ENCODE results near the gene SFXN2. TPM values are rescaled to one million over a fixed set of nuclear protein-coding genes. Genes with fewer than 3 reads are reported as not detected.

SFXN2 gene
- total RNA-seq, 1 donor from 2014 or later: 9.1 TPM

DNA sequence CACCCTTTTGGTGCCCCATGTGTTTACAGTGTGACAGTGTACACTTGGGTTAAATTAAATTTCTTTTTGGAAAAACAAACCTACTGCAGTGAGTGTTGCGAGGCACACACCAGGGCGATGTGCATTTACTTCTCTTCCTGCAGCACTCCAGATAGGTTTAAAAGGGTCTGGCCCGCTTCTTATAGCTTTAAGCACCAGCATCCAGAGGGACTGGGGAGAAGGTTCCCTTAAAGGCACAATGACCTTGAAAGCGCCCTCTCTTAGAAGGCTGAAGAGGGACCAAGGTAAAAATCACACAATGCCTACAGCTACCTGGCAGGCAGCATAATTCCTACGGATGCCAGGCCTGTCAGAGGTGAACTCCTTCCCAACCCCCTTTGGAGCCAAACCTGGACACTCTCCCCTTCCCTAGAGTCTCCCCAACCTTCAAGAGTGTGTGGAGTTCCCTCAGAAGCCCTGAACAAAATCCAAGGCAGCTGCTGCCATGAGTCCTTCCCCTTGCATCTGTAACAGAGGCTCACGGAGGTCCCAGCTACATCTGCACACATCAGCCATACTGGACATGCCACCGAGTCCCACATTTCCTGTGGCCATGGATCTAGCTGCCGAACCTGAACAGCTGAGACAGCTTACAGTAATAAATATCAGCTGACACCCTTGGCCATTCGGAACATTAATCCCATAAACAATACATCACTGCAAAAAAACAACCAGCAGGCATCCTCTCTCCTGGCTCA, 36.9 kb upstream of the SFXN2 start:
- peak overlapping the region; percentile 4 for H3K4me3 Mint-ChIP-seq (ENCODE audit: unreplicated experiment)
- Histone ChIP-seq H3K9ac (ENCODE audit: low read length) (peak overlapping the region; percentile 78), H3K36me3 (ENCODE audit: insufficient read depth, low read length) (no peaks in the 10 kb centered on the region), H2AFZ (ENCODE audit: low read depth, low read length) (no peak overlapping the region), H4K20me1 (ENCODE audit: insufficient read depth, low read length) (no peaks in the 10 kb centered on the region), H3K4me2 (ENCODE audit: low read length) (peak overlapping the region; percentile 83), H3K9me3 (ENCODE audit: insufficient read depth, low read depth, low read length) (no peaks in the 10 kb centered on the region), H3K79me2 (ENCODE audit: insufficient read depth, low read length) (no peaks in the 10 kb centered on the region), H3K4me1 (ENCODE audit: insufficient read depth, low read length) (peaks cover 38% of the 10 kb centered on the region), H3K27me3 (ENCODE audit: insufficient read depth, low read length) (no peaks in the 10 kb centered on the region), H3K27ac (ENCODE audit: low read depth, low read length) (no peak overlapping the region), H3K4me3 (ENCODE audit: insufficient read depth, low read depth, low read length) (no peak overlapping the region)
- peak overlapping the region; percentile 100 for H3K27ac Mint-ChIP-seq (ENCODE audit: unreplicated experiment)
- TF ChIP-seq EZH2 (IDR thresholded peaks at IDR 0.05; ENCODE audit: insufficient read depth, low read length): no peak
- TF ChIP-seq, protein P1, sequence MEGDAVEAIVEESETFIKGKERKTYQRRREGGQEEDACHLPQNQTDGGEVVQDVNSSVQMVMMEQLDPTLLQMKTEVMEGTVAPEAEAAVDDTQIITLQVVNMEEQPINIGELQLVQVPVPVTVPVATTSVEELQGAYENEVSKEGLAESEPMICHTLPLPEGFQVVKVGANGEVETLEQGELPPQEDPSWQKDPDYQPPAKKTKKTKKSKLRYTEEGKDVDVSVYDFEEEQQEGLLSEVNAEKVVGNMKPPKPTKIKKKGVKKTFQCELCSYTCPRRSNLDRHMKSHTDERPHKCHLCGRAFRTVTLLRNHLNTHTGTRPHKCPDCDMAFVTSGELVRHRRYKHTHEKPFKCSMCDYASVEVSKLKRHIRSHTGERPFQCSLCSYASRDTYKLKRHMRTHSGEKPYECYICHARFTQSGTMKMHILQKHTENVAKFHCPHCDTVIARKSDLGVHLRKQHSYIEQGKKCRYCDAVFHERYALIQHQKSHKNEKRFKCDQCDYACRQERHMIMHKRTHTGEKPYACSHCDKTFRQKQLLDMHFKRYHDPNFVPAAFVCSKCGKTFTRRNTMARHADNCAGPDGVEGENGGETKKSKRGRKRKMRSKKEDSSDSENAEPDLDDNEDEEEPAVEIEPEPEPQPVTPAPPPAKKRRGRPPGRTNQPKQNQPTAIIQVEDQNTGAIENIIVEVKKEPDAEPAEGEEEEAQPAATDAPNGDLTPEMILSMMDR (IDR thresholded peaks at IDR 0.05; ENCODE audit: insufficient read depth, low read depth, low read length): no peak
- DNase-seq (ENCODE audit: low read depth): no peak
- H3K27me3 Mint-ChIP-seq (ENCODE audit: low read depth, unreplicated experiment): no peaks in the 10 kb centered on the region
- H3K36me3 Mint-ChIP-seq (ENCODE audit: low read depth, unreplicated experiment): peaks cover 11% of the 10 kb centered on the region
- H3K9me3 Mint-ChIP-seq (ENCODE audit: unreplicated experiment): no peaks in the 10 kb centered on the region
- FAIRE-seq: no peak
- peaks cover 62% of the 10 kb centered on the region for H3K4me1 Mint-ChIP-seq (ENCODE audit: low read depth, unreplicated experiment)

DNA sequence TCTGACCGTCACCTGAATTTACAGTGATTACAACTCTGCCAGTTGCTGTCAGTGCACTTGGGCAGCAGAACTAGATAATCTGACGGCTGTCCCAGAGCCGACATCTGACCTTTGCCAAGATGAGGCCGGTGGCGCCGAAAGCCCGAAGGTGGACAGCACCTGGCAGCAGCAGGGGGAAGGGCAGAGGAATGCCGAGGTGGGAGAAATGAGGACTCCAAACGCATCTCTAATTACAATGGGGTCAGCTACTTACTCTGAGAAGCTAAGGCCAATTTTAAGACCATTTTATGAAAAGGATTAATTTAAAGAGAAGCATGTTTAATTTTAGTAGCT, 36.4 kb upstream of the SFXN2 start:
- DNase-seq (ENCODE audit: low read depth): no peak
- H3K27ac Mint-ChIP-seq (ENCODE audit: unreplicated experiment): peak overlapping the region; percentile 100
- Histone ChIP-seq H3K27me3 (ENCODE audit: insufficient read depth, low read length) (no peaks in the 10 kb centered on the region), H3K9ac (ENCODE audit: low read length) (no peak overlapping the region), H3K36me3 (ENCODE audit: insufficient read depth, low read length) (no peaks in the 10 kb centered on the region), H3K79me2 (ENCODE audit: insufficient read depth, low read length) (no peaks in the 10 kb centered on the region), H3K27ac (ENCODE audit: low read depth, low read length) (no peak overlapping the region), H3K4me2 (ENCODE audit: low read length) (no peak overlapping the region), H2AFZ (ENCODE audit: low read depth, low read length) (no peak overlapping the region), H3K4me3 (ENCODE audit: insufficient read depth, low read depth, low read length) (no peak overlapping the region), H3K4me1 (ENCODE audit: insufficient read depth, low read length) (peaks cover 38% of the 10 kb centered on the region), H4K20me1 (ENCODE audit: insufficient read depth, low read length) (no peaks in the 10 kb centered on the region), H3K9me3 (ENCODE audit: insufficient read depth, low read depth, low read length) (no peaks in the 10 kb centered on the region)
- peaks cover 13% of the 10 kb centered on the region for H3K36me3 Mint-ChIP-seq (ENCODE audit: low read depth, unreplicated experiment)
- no peak for FAIRE-seq
- no peaks in the 10 kb centered on the region for H3K9me3 Mint-ChIP-seq (ENCODE audit: unreplicated experiment)
- H3K4me3 Mint-ChIP-seq (ENCODE audit: unreplicated experiment): no peak overlapping the region
- peaks cover 61% of the 10 kb centered on the region for H3K4me1 Mint-ChIP-seq (ENCODE audit: low read depth, unreplicated experiment)
- TF ChIP-seq EZH2 (IDR thresholded peaks at IDR 0.05; ENCODE audit: insufficient read depth, low read length): no peak
- TF ChIP-seq, protein P1 (IDR thresholded peaks at IDR 0.05; ENCODE audit: insufficient read depth, low read depth, low read length): no peak
- no peaks in the 10 kb centered on the region for H3K27me3 Mint-ChIP-seq (ENCODE audit: low read depth, unreplicated experiment)

DNA sequence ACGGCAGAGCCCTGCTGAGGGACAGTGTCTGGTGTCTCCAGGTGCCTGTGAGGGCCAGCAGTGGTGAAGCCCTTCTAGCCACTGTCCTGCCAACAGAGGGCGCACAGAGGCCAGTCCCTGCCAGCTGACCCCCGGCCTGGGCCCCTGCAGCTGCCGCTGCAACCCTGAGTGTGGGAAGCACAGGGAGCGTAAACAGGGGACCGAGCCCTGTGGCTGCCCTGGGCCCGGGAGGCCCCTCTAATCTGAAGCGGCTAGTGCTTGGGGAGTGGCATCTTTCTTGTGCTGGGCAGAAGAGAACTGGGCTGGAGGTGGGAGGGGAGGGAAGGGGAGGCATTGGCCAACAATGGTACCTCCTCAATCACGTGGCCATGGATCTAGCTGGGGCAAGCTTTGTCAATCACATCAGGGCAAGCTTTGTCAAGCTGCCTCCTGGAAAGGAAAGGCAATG, 35.6 kb upstream of the SFXN2 start:
- no peaks in the 10 kb centered on the region for H3K9me3 Mint-ChIP-seq (ENCODE audit: unreplicated experiment)
- no peaks in the 10 kb centered on the region for H3K27me3 Mint-ChIP-seq (ENCODE audit: low read depth, unreplicated experiment)
- H3K4me3 Mint-ChIP-seq (ENCODE audit: unreplicated experiment): peak overlapping the region; percentile 40
- no peaks in the 10 kb centered on the region for H3K27me3 ChIP-seq (ENCODE audit: insufficient read depth, low read length)
- no peak overlapping the region for H3K9ac ChIP-seq (ENCODE audit: low read length)
- no peaks in the 10 kb centered on the region for H4K20me1 ChIP-seq (ENCODE audit: insufficient read depth, low read length)
- H3K9me3 ChIP-seq (ENCODE audit: insufficient read depth, low read depth, low read length): no peaks in the 10 kb centered on the region
- no peaks in the 10 kb centered on the region for H3K36me3 ChIP-seq (ENCODE audit: insufficient read depth, low read length)
- H3K36me3 Mint-ChIP-seq (ENCODE audit: low read depth, unreplicated experiment): peaks cover 19% of the 10 kb centered on the region
- H3K4me3 ChIP-seq (ENCODE audit: insufficient read depth, low read depth, low read length): no peak overlapping the region
- no peak overlapping the region for H3K27ac ChIP-seq (ENCODE audit: low read depth, low read length)
- H3K4me1 Mint-ChIP-seq (ENCODE audit: low read depth, unreplicated experiment): peaks cover 53% of the 10 kb centered on the region
- DNase-seq (ENCODE audit: low read depth) (no peak), FAIRE-seq (no peak)
- H3K4me2 ChIP-seq (ENCODE audit: low read length): no peak overlapping the region
- no peaks in the 10 kb centered on the region for H3K79me2 ChIP-seq (ENCODE audit: insufficient read depth, low read length)
- no peak for TF ChIP-seq EZH2 (IDR thresholded peaks at IDR 0.05; ENCODE audit: insufficient read depth, low read length)
- TF ChIP-seq, protein P1 (IDR thresholded peaks at IDR 0.05; ENCODE audit: insufficient read depth, low read depth, low read length): peak; percentile 44
- no peak overlapping the region for H2AFZ ChIP-seq (ENCODE audit: low read depth, low read length)
- H3K27ac Mint-ChIP-seq (ENCODE audit: unreplicated experiment): peak overlapping the region; percentile 43
- H3K4me1 ChIP-seq (ENCODE audit: insufficient read depth, low read length): peaks cover 32% of the 10 kb centered on the region
